HUES6 (cell line): ENCODE data around the gene DNPEP.
"Not testable (repeated sequence)": the region's sequence is repeated elsewhere in the genome, so short reads cannot be mapped to it uniquely, and the experiment has no call there.

ENCODE experiments used
- H3K27ac ChIP-seq: 2 replicates; pipeline ENCODE4 v1.7.0; 2013; ENCODE audit warnings: low read depth, mild to moderate bottlenecking, low read length, inconsistent platforms
- H3K27me3 ChIP-seq: 2 replicates; pipeline ENCODE4 v1.6.1; 2013; ENCODE audit warnings: low read length; ENCODE audit not compliant: control insufficient read depth, insufficient read depth
- H3K36me3 ChIP-seq: 2 replicates; pipeline ENCODE4 v1.6.1; 2013; ENCODE audit warnings: low read length; ENCODE audit not compliant: control insufficient read depth, insufficient read depth
- H3K4me1 ChIP-seq: 2 replicates; pipeline ENCODE4 v1.6.1; 2013; ENCODE audit warnings: low read length; ENCODE audit not compliant: control insufficient read depth, insufficient read depth
- H3K4me3 ChIP-seq: 2 replicates; pipeline ENCODE4 v1.5.1; 2013; ENCODE audit warnings: low read depth, low read length
- H3K9ac ChIP-seq: one replicate; pipeline ENCODE4 v1.6.1; 2013; ENCODE audit warnings: mild to moderate bottlenecking, low read length
- H3K9me3 ChIP-seq: 2 replicates; pipeline ENCODE4 v1.6.1; 2013; ENCODE audit warnings: low read depth, low read length; ENCODE audit not compliant: control insufficient read depth, insufficient read depth

Gene DNPEP

DNA sequence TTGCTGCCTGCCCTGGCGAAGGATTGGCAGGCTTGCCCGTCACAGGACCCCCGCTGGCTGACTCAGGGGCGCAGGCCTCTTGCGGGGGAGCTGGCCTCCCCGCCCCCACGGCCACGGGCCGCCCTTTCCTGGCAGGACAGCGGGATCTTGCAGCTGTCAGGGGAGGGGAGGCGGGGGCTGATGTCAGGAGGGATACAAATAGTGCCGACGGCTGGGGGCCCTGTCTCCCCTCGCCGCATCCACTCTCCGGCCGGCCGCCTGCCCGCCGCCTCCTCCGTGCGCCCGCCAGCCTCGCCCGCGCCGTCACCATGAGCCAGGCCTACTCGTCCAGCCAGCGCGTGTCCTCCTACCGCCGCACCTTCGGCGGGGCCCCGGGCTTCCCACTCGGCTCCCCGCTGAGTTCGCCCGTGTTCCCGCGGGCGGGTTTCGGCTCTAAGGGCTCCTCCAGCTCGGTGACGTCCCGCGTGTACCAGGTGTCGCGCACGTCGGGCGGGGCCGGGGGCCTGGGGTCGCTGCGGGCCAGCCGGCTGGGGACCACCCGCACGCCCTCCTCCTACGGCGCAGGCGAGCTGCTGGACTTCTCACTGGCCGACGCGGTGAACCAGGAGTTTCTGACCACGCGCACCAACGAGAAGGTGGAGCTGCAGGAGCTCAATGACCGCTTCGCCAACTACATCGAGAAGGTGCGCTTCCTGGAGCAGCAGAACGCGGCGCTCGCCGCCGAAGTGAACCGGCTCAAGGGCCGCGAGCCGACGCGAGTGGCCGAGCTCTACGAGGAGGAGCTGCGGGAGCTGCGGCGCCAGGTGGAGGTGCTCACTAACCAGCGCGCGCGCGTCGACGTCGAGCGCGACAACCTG, 30.7 kb upstream of the DNPEP start, which contains the start of gene DES:
Gene DES (plus strand): TSS at position 223 of the 857 bp plus-strand sequence. CDS start 86 bp downstream, at position 309.
- H3K9ac ChIP-seq: no peak within 1 kb of the TSS
- H3K27ac ChIP-seq: no peak within 1 kb of the TSS
- H3K36me3 ChIP-seq: no peaks in the 10 kb centered on the region
- H3K9me3 ChIP-seq: no peaks in the 10 kb centered on the region
- H3K27me3 ChIP-seq: peaks cover 15% of the 10 kb centered on the region; the same call in 1 of the 2 replicates
- peak within 1 kb of the TSS; percentile 36; the same call in 1 of the 2 replicates for H3K4me3 ChIP-seq
- peaks cover 33% of the 10 kb centered on the region for H3K4me1 ChIP-seq

DNA sequence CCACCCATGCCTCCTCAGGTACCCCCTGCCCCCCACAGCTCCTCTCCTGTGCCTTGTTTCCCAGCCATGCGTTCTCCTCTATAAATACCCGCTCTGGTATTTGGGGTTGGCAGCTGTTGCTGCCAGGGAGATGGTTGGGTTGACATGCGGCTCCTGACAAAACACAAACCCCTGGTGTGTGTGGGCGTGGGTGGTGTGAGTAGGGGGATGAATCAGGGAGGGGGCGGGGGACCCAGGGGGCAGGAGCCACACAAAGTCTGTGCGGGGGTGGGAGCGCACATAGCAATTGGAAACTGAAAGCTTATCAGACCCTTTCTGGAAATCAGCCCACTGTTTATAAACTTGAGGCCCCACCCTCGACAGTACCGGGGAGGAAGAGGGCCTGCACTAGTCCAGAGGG, 29.7 kb upstream of the DNPEP start:
- no peak overlapping the region for H3K4me3 ChIP-seq
- H3K4me1 ChIP-seq: peaks cover 33% of the 10 kb centered on the region
- H3K36me3 ChIP-seq: no peaks in the 10 kb centered on the region
- H3K9ac ChIP-seq: no peak overlapping the region
- no peak overlapping the region for H3K27ac ChIP-seq
- peaks cover 2% of the 10 kb centered on the region; the same call in 1 of the 2 replicates for H3K9me3 ChIP-seq
- H3K27me3 ChIP-seq: peaks cover 15% of the 10 kb centered on the region; the same call in 1 of the 2 replicates

DNA sequence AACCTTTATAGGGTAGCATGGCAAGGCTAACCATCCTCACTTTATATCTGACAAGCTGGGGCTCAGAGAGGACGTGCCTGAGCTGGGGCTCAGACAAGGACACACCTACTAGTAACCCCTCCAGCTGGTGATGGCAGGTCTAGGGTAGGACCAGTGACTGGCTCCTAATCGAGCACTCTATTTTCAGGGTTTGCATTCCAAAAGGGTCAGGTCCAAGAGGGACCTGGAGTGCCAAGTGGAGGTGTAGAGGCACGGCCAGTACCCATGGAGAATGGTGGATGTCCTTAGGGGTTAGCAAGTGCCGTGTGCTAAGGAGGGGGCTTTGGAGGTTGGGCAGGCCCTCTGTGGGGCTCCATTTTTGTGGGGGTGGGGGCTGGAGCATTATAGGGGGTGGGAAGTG, 29.2 kb upstream of the DNPEP start:
- Histone ChIP-seq H3K36me3 (no peaks in the 10 kb centered on the region), H3K27me3 (peaks cover 15% of the 10 kb centered on the region; the same call in 1 of the 2 replicates), H3K27ac (no peak overlapping the region), H3K4me1 (peaks cover 33% of the 10 kb centered on the region), H3K9ac (no peak overlapping the region), H3K4me3 (no peak overlapping the region), H3K9me3 (peaks cover 3% of the 10 kb centered on the region; the same call in 1 of the 2 replicates)

DNA sequence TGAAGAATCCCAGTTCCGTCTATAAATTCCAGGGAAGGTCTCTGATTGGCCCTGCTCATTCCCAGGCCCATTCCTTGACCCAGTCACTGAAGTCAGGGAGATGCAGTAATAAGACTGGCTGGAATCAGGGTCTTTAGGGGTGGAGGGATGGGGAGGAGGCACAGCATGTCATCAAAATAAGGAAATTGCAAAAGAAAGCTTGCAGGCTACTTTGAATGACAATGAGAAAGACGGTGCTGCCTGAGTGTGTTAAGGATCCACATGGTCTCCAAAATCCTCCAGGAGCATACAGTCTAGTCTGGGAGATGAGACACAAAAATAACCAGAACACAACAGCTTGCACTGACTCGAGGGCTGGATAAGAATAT, 28.5 kb upstream of the DNPEP start:
- Histone ChIP-seq H3K4me3 (no peak overlapping the region), H3K27ac (no peak overlapping the region), H3K36me3 (no peaks in the 10 kb centered on the region), H3K9me3 (peaks cover 3% of the 10 kb centered on the region; the same call in 1 of the 2 replicates), H3K4me1 (peaks cover 33% of the 10 kb centered on the region), H3K27me3 (peaks cover 15% of the 10 kb centered on the region; the same call in 1 of the 2 replicates), H3K9ac (no peak overlapping the region)

DNA sequence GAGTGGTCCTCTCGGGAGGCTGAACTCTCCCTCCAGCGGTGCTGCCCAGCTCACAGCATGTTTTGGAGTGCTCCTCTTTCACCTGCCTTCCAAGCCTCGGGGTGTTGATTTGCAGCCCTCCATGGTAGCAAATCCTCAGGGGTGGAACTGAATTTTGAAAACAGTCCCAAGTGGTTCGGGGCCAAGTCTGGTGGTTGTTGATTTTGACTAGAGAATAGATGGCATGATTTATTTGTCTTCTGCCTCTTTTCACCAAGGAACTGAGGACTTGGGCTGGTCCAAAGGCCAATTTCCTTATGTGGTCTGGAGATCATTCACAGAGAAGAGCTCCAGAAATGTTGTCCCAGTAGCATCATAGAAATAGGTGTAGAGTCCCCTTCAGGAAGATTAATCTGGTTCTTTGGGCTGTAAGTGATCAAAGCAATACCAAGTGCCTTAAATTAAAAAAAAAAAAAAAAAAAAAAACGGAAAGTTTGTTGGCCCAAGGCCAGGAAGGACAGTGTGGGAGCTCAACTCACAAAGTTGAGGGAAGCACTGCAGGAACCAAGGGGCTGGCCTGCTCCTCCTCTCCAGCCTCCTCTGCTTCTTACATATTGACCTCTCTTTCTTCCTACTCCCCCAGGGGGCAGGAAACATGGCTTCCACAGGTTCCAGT, 28.0 kb upstream of the DNPEP start:
- H3K9me3 ChIP-seq: peaks cover 3% of the 10 kb centered on the region; the same call in 1 of the 2 replicates
- peaks cover 15% of the 10 kb centered on the region; the same call in 1 of the 2 replicates for H3K27me3 ChIP-seq
- H3K9ac ChIP-seq: no peak overlapping the region
- no peak overlapping the region for H3K27ac ChIP-seq
- no peak overlapping the region for H3K4me3 ChIP-seq
- no peaks in the 10 kb centered on the region for H3K36me3 ChIP-seq
- peaks cover 33% of the 10 kb centered on the region for H3K4me1 ChIP-seq

DNA sequence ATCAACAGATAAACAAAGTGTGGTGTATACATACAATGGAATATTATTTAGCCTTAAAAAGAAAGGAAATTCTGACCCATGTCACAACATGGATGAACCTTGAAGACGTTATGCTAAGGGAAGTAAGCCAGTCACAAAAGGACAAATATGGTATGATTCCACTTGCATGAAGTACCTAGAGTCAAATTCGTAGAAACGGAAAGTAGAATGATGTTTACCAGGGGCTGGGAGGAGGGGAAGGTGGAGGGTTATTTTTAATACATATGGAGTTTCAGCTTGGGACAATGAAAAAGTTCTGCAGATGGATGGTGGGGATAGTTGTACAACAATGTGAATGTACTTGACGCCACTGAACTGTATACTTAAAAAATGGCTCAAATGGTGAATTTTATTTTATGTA, 27.1 kb upstream of the DNPEP start:
- no peak overlapping the region for H3K4me3 ChIP-seq
- H3K4me1 ChIP-seq: peaks cover 33% of the 10 kb centered on the region
- H3K9me3 ChIP-seq: peaks cover 3% of the 10 kb centered on the region; the same call in 1 of the 2 replicates
- no peaks in the 10 kb centered on the region for H3K36me3 ChIP-seq
- no peak overlapping the region for H3K9ac ChIP-seq
- peaks cover 15% of the 10 kb centered on the region; the same call in 1 of the 2 replicates for H3K27me3 ChIP-seq
- no peak overlapping the region for H3K27ac ChIP-seq

DNA sequence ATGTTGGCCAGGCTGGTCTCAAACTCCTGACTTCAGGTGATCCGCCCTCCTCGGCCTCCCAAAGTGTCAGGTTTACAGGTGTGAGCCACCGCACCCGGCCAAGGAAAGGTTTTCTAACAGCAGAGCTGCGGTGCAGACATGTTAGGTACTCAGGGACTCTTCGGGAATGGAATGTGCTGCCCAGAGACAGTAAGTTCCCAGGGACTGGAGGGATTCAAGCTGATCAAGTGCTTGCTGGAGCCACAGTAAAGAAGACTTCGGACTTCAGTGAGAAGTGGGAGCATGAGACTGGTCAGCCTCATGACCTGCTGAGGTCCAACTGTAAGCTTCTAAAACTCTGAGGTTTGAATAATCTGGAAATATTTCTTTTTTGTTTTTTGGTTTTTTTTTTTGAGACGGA, 22.7 kb upstream of the DNPEP start:
- no peaks in the 10 kb centered on the region for H3K27me3 ChIP-seq
- no peak overlapping the region for H3K4me3 ChIP-seq
- no peak overlapping the region for H3K27ac ChIP-seq
- H3K4me1 ChIP-seq: peaks cover 5% of the 10 kb centered on the region; the same call in 1 of the 2 replicates
- H3K9ac ChIP-seq: no peak overlapping the region
- no peaks in the 10 kb centered on the region for H3K36me3 ChIP-seq
- peaks cover 3% of the 10 kb centered on the region; the same call in 1 of the 2 replicates for H3K9me3 ChIP-seq

DNA sequence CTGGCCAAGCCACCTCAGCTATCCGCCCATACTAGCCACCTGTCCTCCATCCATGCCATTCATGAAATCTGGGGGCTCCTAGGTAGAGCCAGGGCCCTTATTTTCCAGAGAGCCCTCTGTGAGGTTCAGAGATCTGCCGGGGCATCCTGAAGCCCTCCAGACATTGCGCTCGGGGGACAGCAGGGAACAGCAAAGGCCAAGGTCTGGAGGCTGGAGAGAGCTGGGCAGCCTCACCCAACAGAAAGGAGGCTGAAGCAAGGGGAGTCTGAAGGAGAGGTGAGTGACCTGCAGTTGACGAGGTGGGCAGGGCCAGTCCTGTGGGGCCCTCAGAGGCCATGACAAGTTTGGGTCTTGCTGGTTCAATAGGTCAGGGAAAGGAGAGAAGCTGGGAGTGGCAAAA, 21.9 kb upstream of the DNPEP start:
- Histone ChIP-seq H3K36me3 (no peaks in the 10 kb centered on the region), H3K27ac (no peak overlapping the region), H3K27me3 (no peaks in the 10 kb centered on the region), H3K4me1 (peaks cover 11% of the 10 kb centered on the region), H3K9ac (no peak overlapping the region), H3K4me3 (no peak overlapping the region), H3K9me3 (peaks cover 3% of the 10 kb centered on the region; the same call in 1 of the 2 replicates)

DNA sequence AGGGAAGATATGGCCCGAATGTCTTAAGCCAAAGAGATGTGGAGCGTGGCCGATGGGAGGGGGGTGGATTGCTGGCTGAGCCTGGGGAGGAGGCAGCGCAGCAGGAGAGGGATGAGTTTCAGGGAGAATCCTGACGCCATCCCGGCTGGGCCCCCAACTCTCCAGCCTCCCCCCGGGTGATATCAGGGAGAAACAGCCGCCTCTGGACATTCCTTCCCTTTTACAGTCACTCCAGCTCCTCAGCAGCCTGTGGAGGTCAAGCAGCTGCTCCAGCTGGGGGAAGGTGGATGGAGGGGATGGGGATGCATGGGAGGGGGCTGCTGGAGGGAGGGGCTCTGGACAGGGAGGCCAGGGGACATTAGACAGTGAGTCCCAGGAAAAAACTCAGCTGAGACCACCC, 20.9 kb upstream of the DNPEP start:
- peaks cover 3% of the 10 kb centered on the region; the same call in 1 of the 2 replicates for H3K9me3 ChIP-seq
- H3K4me1 ChIP-seq: peaks cover 16% of the 10 kb centered on the region
- H3K27me3 ChIP-seq: no peaks in the 10 kb centered on the region
- no peak overlapping the region for H3K4me3 ChIP-seq
- no peak overlapping the region for H3K9ac ChIP-seq
- no peak overlapping the region for H3K27ac ChIP-seq
- H3K36me3 ChIP-seq: no peaks in the 10 kb centered on the region

DNA sequence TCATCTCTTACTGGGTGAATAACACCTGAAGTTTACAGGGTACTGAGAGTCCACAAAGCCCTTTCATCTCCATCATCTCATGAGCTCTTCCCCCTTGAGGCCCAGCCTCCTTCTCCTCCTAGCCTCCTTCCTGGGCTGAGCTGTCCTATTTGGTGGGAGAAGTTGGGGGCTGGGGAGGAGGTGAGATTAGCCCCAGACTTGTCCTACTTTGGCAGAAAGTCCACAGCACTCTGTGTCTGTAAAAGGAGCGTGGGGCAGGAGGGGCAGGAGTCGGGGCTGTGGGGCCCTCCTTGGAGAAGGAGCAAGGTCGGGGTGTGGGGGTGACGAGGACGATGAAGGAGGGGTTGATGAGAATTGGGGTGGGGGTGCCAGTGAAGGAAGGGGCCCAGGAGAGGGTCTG, 20.5 kb upstream of the DNPEP start:
- peaks cover 3% of the 10 kb centered on the region; the same call in 1 of the 2 replicates for H3K9me3 ChIP-seq
- no peak overlapping the region for H3K27ac ChIP-seq
- H3K9ac ChIP-seq: no peak overlapping the region
- H3K4me3 ChIP-seq: no peak overlapping the region
- H3K36me3 ChIP-seq: no peaks in the 10 kb centered on the region
- H3K4me1 ChIP-seq: peaks cover 17% of the 10 kb centered on the region
- H3K27me3 ChIP-seq: no peaks in the 10 kb centered on the region

DNA sequence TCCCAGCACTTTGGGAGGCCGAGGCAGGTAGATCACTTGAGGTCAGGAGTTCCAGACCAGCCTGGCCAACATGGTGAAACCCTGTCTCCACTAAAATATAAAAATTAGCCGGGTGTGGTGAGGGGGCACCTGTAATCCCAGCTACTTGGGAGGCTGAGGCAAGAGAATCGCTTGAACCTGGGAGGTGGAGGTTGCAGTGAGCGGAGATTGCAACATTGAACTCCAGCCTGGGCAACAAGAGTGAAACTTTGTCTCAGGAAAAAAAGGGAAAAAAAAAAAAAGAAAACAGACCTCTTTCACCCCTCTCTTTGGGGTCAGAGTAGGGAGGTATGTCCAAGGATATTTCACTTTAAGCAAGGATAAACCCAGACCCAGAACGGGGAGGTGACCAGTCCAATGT, 19.6 kb upstream of the DNPEP start:
- H3K4me3 ChIP-seq, H3K27ac ChIP-seq, H3K27me3 ChIP-seq, H3K36me3 ChIP-seq, H3K9me3 ChIP-seq, H3K9ac ChIP-seq: not testable (repeated sequence)
- peaks cover 23% of the 10 kb centered on the region for H3K4me1 ChIP-seq
